ENCODE data around the gene NUP98. TPM values are rescaled to one million over a fixed set of nuclear protein-coding genes. Genes with fewer than 3 reads are reported as not detected.
"Not testable (repeated sequence)": the region's sequence is repeated elsewhere in the genome, so short reads cannot be mapped to it uniquely, and the experiment has no call there.

NUP98 gene
- total and polyA plus RNA-seq, 2 experiments from 2014 or later: 23.6 to 81.4 TPM

DNA sequence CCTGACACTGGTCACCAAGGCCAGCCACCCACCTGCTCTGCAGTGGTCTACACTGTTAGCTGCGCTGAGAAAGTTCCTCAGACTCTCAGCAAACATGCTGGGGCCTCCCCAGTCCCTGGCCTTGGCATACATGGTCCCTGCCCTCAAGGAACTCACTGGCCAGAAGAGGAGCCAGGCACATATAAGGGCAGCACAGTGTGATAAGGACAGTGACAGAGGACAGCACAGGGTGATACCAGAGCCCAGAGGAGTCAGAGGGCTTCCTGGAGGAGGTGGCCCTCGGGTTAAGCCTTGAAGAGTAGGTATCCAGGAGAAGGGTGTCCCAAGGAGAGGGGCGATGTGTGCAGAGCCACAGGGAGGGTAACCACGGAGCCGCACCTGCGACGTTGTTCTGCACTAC lies 151.8 kb downstream of the NUP98 start:
- no peak overlapping the region for H3K27ac ChIP-seq
- H3K9me3 ChIP-seq (ENCODE audit: low read depth): no peaks in the 10 kb centered on the region
- H3K79me2 ChIP-seq: no peaks in the 10 kb centered on the region
- TF ChIP-seq EZH2phosphoT487 (IDR thresholded peaks at IDR 0.05; ENCODE audit: low read depth, severe bottlenecking, unreplicated experiment) (no peak), EZH2 (IDR thresholded peaks at IDR 0.05; ENCODE audit: borderline replicate concordance) (no peak)
- TF ChIP-seq, protein P1, sequence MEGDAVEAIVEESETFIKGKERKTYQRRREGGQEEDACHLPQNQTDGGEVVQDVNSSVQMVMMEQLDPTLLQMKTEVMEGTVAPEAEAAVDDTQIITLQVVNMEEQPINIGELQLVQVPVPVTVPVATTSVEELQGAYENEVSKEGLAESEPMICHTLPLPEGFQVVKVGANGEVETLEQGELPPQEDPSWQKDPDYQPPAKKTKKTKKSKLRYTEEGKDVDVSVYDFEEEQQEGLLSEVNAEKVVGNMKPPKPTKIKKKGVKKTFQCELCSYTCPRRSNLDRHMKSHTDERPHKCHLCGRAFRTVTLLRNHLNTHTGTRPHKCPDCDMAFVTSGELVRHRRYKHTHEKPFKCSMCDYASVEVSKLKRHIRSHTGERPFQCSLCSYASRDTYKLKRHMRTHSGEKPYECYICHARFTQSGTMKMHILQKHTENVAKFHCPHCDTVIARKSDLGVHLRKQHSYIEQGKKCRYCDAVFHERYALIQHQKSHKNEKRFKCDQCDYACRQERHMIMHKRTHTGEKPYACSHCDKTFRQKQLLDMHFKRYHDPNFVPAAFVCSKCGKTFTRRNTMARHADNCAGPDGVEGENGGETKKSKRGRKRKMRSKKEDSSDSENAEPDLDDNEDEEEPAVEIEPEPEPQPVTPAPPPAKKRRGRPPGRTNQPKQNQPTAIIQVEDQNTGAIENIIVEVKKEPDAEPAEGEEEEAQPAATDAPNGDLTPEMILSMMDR (IDR thresholded peaks at IDR 0.05; ENCODE audit: poor library complexity): no peak
- DNase-seq (ENCODE audit: low spot score): no peak
- 97% methylated on average over 7 of the region's 7 CpGs for WGBS (ENCODE audit: low lambda C conversion rate, missing lambda C conversion rate)
- no peaks in the 10 kb centered on the region for H3K9me2 ChIP-seq (replicated peaks; ENCODE audit: insufficient read depth)
- H3K4me2 ChIP-seq: no peak overlapping the region
- peaks cover 12% of the 10 kb centered on the region for H3K4me1 ChIP-seq (ENCODE audit: insufficient read depth)
- H3K27me3 ChIP-seq: no peaks in the 10 kb centered on the region
- H3K4me3 ChIP-seq: no peak overlapping the region
- H4K20me1 ChIP-seq (ENCODE audit: insufficient read depth, poor library complexity, severe bottlenecking): no peaks in the 10 kb centered on the region
- no peak overlapping the region for H2AFZ ChIP-seq
- H3K36me3 ChIP-seq (replicated peaks; ENCODE audit: insufficient read depth, low read depth): no peaks in the 10 kb centered on the region

- Histone ChIP-seq H3K27me3 (no peaks in the 10 kb centered on the region), H2AFZ (no peak within 1 kb of the TSS), H4K20me1 (ENCODE audit: insufficient read depth, poor library complexity, severe bottlenecking) (no peaks in the 10 kb centered on the region), H3K79me2 (no peaks in the 10 kb centered on the region), H3K4me2 (no peak within 1 kb of the TSS), H3K9me2 (replicated peaks; ENCODE audit: insufficient read depth) (no peaks in the 10 kb centered on the region), H3K4me1 (ENCODE audit: insufficient read depth) (peaks cover 12% of the 10 kb centered on the region), H3K9me3 (ENCODE audit: low read depth) (no peaks in the 10 kb centered on the region), H3K4me3 (no peak within 1 kb of the TSS), H3K27ac (no peak within 1 kb of the TSS), H3K36me3 (replicated peaks; ENCODE audit: insufficient read depth, low read depth) (no peaks in the 10 kb centered on the region)
- WGBS (ENCODE audit: low lambda C conversion rate, missing lambda C conversion rate): 94% methylated on average over 4 of the region's 4 CpGs
- DNase-seq (ENCODE audit: low spot score): no peak
- TF ChIP-seq, protein P1 (IDR thresholded peaks at IDR 0.05; ENCODE audit: poor library complexity): no peak
- TF ChIP-seq EZH2 (IDR thresholded peaks at IDR 0.05; ENCODE audit: borderline replicate concordance): no peak
- TF ChIP-seq EZH2phosphoT487 (IDR thresholded peaks at IDR 0.05; ENCODE audit: low read depth, severe bottlenecking, unreplicated experiment): no peak
Observed at GRCh38 chr11:3644817-3645235, 152.5 kb downstream of the NUP98 start, which contains the start of gene ART1. TSS of gene ART1 (plus strand) at chr11:3645128. CDS start at chr11:3659214, 14,086 bp downstream.

DNA sequence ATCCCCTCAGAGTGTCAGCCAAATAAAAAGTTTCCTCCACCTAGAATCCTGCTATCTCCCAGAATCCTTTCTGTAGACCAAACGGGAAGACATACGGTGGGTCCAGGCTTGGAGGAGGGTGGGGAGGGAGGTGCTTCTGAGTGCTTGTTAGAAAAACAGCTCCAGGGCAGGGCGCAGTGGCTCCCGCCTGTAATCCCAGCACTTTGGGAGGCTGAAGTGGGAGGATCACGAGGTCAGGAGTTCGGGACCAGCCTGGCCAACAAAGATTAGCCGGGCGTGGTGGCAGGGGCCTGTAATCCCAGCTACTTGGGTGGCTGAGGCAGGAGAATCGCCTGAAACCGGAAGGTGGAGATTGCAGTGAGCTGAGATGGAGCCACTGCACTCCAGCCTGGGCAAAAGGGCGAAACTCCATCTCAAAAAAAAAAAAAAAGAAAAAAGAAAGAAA lies 154.2 kb downstream of the NUP98 start:
- 44% methylated on average over 11 of the region's 11 CpGs for WGBS (ENCODE audit: low lambda C conversion rate, missing lambda C conversion rate)
- not testable (repeated sequence) for H3K79me2 ChIP-seq; H3K9me2 ChIP-seq (replicated peaks; ENCODE audit: insufficient read depth); H3K9me3 ChIP-seq (ENCODE audit: low read depth); H3K27me3 ChIP-seq; H4K20me1 ChIP-seq (ENCODE audit: insufficient read depth, poor library complexity, severe bottlenecking); DNase-seq (ENCODE audit: low spot score); H3K27ac ChIP-seq; H3K36me3 ChIP-seq (replicated peaks; ENCODE audit: insufficient read depth, low read depth)
- Histone ChIP-seq H3K4me1 (ENCODE audit: insufficient read depth) (peaks cover 12% of the 10 kb centered on the region), H3K4me3 (peak overlapping the region; percentile 71), H2AFZ (peak overlapping the region; percentile 90), H3K4me2 (peak overlapping the region; percentile 96)

- H3K4me1 ChIP-seq (ENCODE audit: insufficient read depth): peaks cover 12% of the 10 kb centered on the region
- no peaks in the 10 kb centered on the region for H3K36me3 ChIP-seq (replicated peaks; ENCODE audit: insufficient read depth, low read depth)
- TF ChIP-seq EZH2phosphoT487 (IDR thresholded peaks at IDR 0.05; ENCODE audit: low read depth, severe bottlenecking, unreplicated experiment): no peak
- TF ChIP-seq EZH2 (IDR thresholded peaks at IDR 0.05; ENCODE audit: borderline replicate concordance): no peak
- TF ChIP-seq, protein P1 (IDR thresholded peaks at IDR 0.05; ENCODE audit: poor library complexity): no peak
- H3K9me2 ChIP-seq (replicated peaks; ENCODE audit: insufficient read depth): no peaks in the 10 kb centered on the region
- H3K9me3 ChIP-seq (ENCODE audit: low read depth): no peaks in the 10 kb centered on the region
- peak overlapping the region; percentile 90 for H2AFZ ChIP-seq
- H3K27ac ChIP-seq: peak overlapping the region; percentile 66
- DNase-seq (ENCODE audit: low spot score): peak; percentile 95
- no peaks in the 10 kb centered on the region for H3K79me2 ChIP-seq
- H3K4me3 ChIP-seq: peak overlapping the region; percentile 71
- no peaks in the 10 kb centered on the region for H4K20me1 ChIP-seq (ENCODE audit: insufficient read depth, poor library complexity, severe bottlenecking)
- H3K27me3 ChIP-seq: no peaks in the 10 kb centered on the region
- 2% methylated on average over 52 of the region's 55 CpGs for WGBS (ENCODE audit: low lambda C conversion rate, missing lambda C conversion rate)
- H3K4me2 ChIP-seq: peak overlapping the region; percentile 96
Observed at GRCh38 chr11:3642071-3642951, 155.0 kb downstream of the NUP98 start.
